NCI-H1417 treated with DMSO at 0.1 percent for 48 hours (cell line): Measurements from ENCODE around the gene RAB3C.

Experiments used
- DNase-seq: peaks from one replicate; lab custom pipeline; 2025; lab: John Stamatoyannopoulos, UW

Gene RAB3C

GRCh38 chr5:58773744-58774441 lies 191.0 kb downstream of the RAB3C start:
- no peak for DNase-seq

- DNase-seq = no peak
Observed at GRCh38 chr5:58774937-58775336, 192.1 kb downstream of the RAB3C start.

- no peak for DNase-seq
Observed at GRCh38 chr5:58775701-58776262, 192.9 kb downstream of the RAB3C start.

GRCh38 chr5:58776559-58776958 lies 193.7 kb downstream of the RAB3C start:
- DNase-seq = no peak

GRCh38 chr5:58778888-58779287 lies 196.0 kb downstream of the RAB3C start:
- no peak for DNase-seq

- no peak for DNase-seq
Observed at GRCh38 chr5:58786035-58786434, 203.2 kb downstream of the RAB3C start.

GRCh38 chr5:58786711-58787303 lies 203.9 kb downstream of the RAB3C start:
- DNase-seq = no peak

- peak; percentile 63 for DNase-seq
Observed at GRCh38 chr5:58787987-58788386, 205.1 kb downstream of the RAB3C start.

GRCh38 chr5:58793888-58794657 lies 211.2 kb downstream of the RAB3C start:
- DNase-seq = no peak

GRCh38 chr5:58794875-58795274 lies 212.0 kb downstream of the RAB3C start:
- no peak for DNase-seq

- DNase-seq = no peak
Observed at GRCh38 chr5:58795327-58795726, 212.5 kb downstream of the RAB3C start.

- no peak for DNase-seq
Observed at GRCh38 chr5:58797021-58797420, 214.1 kb downstream of the RAB3C start.

GRCh38 chr5:58800356-58800755 lies 217.5 kb downstream of the RAB3C start:
- DNase-seq = peak; percentile 58

- no peak for DNase-seq
Observed at GRCh38 chr5:58800861-58801540, 218.1 kb downstream of the RAB3C start.

- DNase-seq = no peak
Observed at GRCh38 chr5:58803056-58803455, 220.2 kb downstream of the RAB3C start.

GRCh38 chr5:58804291-58804690 lies 221.4 kb downstream of the RAB3C start:
- DNase-seq = no peak

GRCh38 chr5:58810086-58810485 lies 227.2 kb downstream of the RAB3C start:
- no peak for DNase-seq

GRCh38 chr5:58813855-58814254 lies 231.0 kb downstream of the RAB3C start:
- no peak for DNase-seq

GRCh38 chr5:58816181-58816731 lies 233.4 kb downstream of the RAB3C start:
- no peak for DNase-seq

GRCh38 chr5:58818465-58818864 lies 235.6 kb downstream of the RAB3C start:
- no peak for DNase-seq

- DNase-seq = no peak
Observed at GRCh38 chr5:58825441-58825840, 242.6 kb downstream of the RAB3C start.

GRCh38 chr5:58825899-58826298 lies 243.0 kb downstream of the RAB3C start:
- DNase-seq = no peak
